HepG2 (cell line): ENCODE results near the gene AGGF1. TPM values are rescaled to one million over a fixed set of nuclear protein-coding genes. Genes with fewer than 3 reads are reported as not detected.

Experiments used
- ATAC-seq: fragments of 200-7000 bp; cut with Tn5 transposase; 3 replicates; pipeline ENCODE4 v1.9.1; 2020; ENCODE audit warnings: mild to moderate bottlenecking, moderate library complexity
- BruUV-seq: library from RNA; stranded (reverse); fragments of 400-500 nt; replicated peaks from 2 replicates; lab custom pipeline; 2021; lab: Mats Ljungman, UMichigan
- CTCF ChIA-PET: fragments of 300-600 bp; formaldehyde crosslinking; extraction: SDS; loops from one replicate; lab custom pipeline; 2021; ENCODE audit warnings: low total read pairs, inconsistent platforms, low intra/inter-chr PET ratio; lab: Yijun Ruan, JAX
- POLR2A ChIA-PET: fragments of 350-600 bp; sonication (Branson Sonifier 250); formaldehyde crosslinking; loops from one replicate; lab custom pipeline; 2020; ENCODE audit warnings: antibody characterized with exemption, inconsistent platforms; lab: Yijun Ruan, JAX
- DNase-seq: peaks from one replicate; pipeline ENCODE4 v3.0.0-alpha.2; 2015; ENCODE audit warnings: low spot score
- FAIRE-seq: peaks from 3 replicates; lab custom pipeline; 2011; peaks lifted over from hg19 to GRCh38; lab: Jason Lieb, UNC
- H2AFZ ChIP-seq: one replicate; pipeline ENCODE4 v1.6.1; 2011; ENCODE audit warnings: low read length, inconsistent platforms
- H3K27ac ChIP-seq: fragments of 300-600 bp; 3 replicates; pipeline ENCODE4 v1.8.0; 2011; ENCODE audit warnings: mixed run types, mild to moderate bottlenecking, mixed read lengths, low read length, inconsistent platforms; ENCODE audit not compliant: insufficient read depth; ENCODE audit errors: extremely low read length
- H3K27me3 ChIP-seq, 2 experiments: fragments of 200-600 bp in 1 of 2; 2 replicates in 1 of 2; 3 replicates in 1 of 2; pipeline versions ENCODE4 v1.6.0 to v1.8.0; 2011; ENCODE audit warnings: low read length in 2 of 2, mild to moderate bottlenecking in 2 of 2, moderate library complexity in 2 of 2, inconsistent platforms in 1 of 2; ENCODE audit not compliant: insufficient read depth in 2 of 2, control insufficient read depth in 1 of 2
- H3K36me3 ChIP-seq, 2 experiments: fragments of 200-600 bp in 1 of 2; replicated peaks in 1 of 2; 2 replicates in 1 of 2; 3 replicates in 1 of 2; pipeline versions ENCODE4 v1.5.1 to v1.8.0; 2011; ENCODE audit warnings: low read length in 2 of 2, inconsistent platforms in 1 of 2; ENCODE audit not compliant: insufficient read depth in 2 of 2, control insufficient read depth in 1 of 2
- H3K4me1 ChIP-seq: 2 replicates; pipeline ENCODE4 v1.5.1; 2012; ENCODE audit warnings: low read length, inconsistent platforms; ENCODE audit not compliant: insufficient read depth
- H3K4me2 ChIP-seq: 2 replicates; pipeline ENCODE4 v1.6.0; 2011; ENCODE audit warnings: low read depth, low read length, inconsistent platforms
- H3K4me3 ChIP-seq, 3 experiments: fragments of 200-600 bp in 1 of 3; sonication (generic), shearing (Covaris generic) in 1 of 3; replicated peaks in 1 of 3; 2 replicates each; pipeline ENCODE4 v1.5.1; 2011 to 2016; ENCODE audit warnings: low read length in 3 of 3, inconsistent platforms in 2 of 3, low read depth in 2 of 3, mild to moderate bottlenecking in 2 of 3, control low read depth in 1 of 3, mixed read lengths in 1 of 3; ENCODE audit not compliant: insufficient read depth in 1 of 3
- H3K79me2 ChIP-seq: one replicate; pipeline ENCODE4 v1.6.1; 2011; ENCODE audit warnings: low read length, inconsistent platforms; ENCODE audit not compliant: insufficient read depth
- H3K9ac ChIP-seq: 2 replicates; pipeline ENCODE4 v1.6.0; 2011; ENCODE audit warnings: mild to moderate bottlenecking, low read depth, low read length, inconsistent platforms; ENCODE audit not compliant: insufficient read depth
- H3K9me3 ChIP-seq: 2 replicates; pipeline ENCODE4 v1.5.1; 2012; ENCODE audit warnings: mild to moderate bottlenecking, low read length
- H4K20me1 ChIP-seq: 2 replicates; pipeline ENCODE4 v1.6.0; 2011; ENCODE audit warnings: inconsistent platforms, mild to moderate bottlenecking, low read length, moderate library complexity; ENCODE audit not compliant: insufficient read depth
- ATF5 ChIP-seq: sonication (generic); formaldehyde crosslinking; IDR thresholded peaks from 2 replicates; pipeline ENCODE4 v1.4.0; 2020; ENCODE audit warnings: mild to moderate bottlenecking, low read depth, missing genetic modification reagents
- ATM ChIP-seq: fragments of 450-650 bp; IDR thresholded peaks from 2 replicates; pipeline ENCODE4 v1.7.1; 2017; ENCODE audit warnings: mild to moderate bottlenecking, borderline replicate concordance
- DNMT1 ChIP-seq: sonication (generic); formaldehyde crosslinking; IDR thresholded peaks from 2 replicates; pipeline ENCODE4 v1.5.1; 2020; ENCODE audit warnings: mild to moderate bottlenecking, missing genetic modification reagents
- FOXP1 ChIP-seq, 2 experiments: fragments of 450-650 bp in 1 of 2; IDR thresholded peaks; 2 replicates each; pipeline ENCODE4 v1.6.1; 2017 to 2018; ENCODE audit warnings: antibody characterized with exemption in 1 of 2
- IRX3 ChIP-seq: sonication (generic); formaldehyde crosslinking; IDR thresholded peaks from 2 replicates; pipeline ENCODE4 v1.8.1; 2023; ENCODE audit warnings: mild to moderate bottlenecking, low read depth, missing genetic modification reagents, borderline replicate concordance
- KLF13 ChIP-seq: sonication (generic); formaldehyde crosslinking; IDR thresholded peaks from 2 replicates; pipeline ENCODE4 v1.4.0; 2020; ENCODE audit warnings: mild to moderate bottlenecking, missing genetic modification reagents
- NFYC ChIP-seq: IDR thresholded peaks from 2 replicates; pipeline ENCODE4 v1.6.1; 2016; ENCODE audit warnings: missing genetic modification reagents, missing compliant biosample characterization
- PHF5A ChIP-seq: IDR thresholded peaks from one replicate; pipeline ENCODE4 v1.6.1; 2018; ENCODE audit warnings: low read depth, missing genetic modification reagents; ENCODE audit not compliant: unreplicated experiment
- RCOR2 ChIP-seq: IDR thresholded peaks from 2 replicates; pipeline ENCODE4 v1.6.1; 2016; ENCODE audit warnings: missing biosample characterization, missing genetic modification reagents
- SIX1 ChIP-seq: sonication (generic); formaldehyde crosslinking; IDR thresholded peaks from 2 replicates; pipeline ENCODE4 v1.4.0; 2020; ENCODE audit warnings: missing genetic modification reagents, borderline replicate concordance
- ZNF24 ChIP-seq: fragments of 450-650 bp; IDR thresholded peaks from 2 replicates; pipeline ENCODE4 v1.6.1; 2017; ENCODE audit warnings: antibody characterized with exemption, mild to moderate bottlenecking
- ZNF263 ChIP-seq: sonication (generic); formaldehyde crosslinking; IDR thresholded peaks from 2 replicates; pipeline ENCODE4 v1.4.0; 2020; ENCODE audit warnings: missing genetic modification reagents
- ZNF33A ChIP-seq: sonication (generic); formaldehyde crosslinking; IDR thresholded peaks from 2 replicates; pipeline ENCODE4 v1.5.1; 2020; ENCODE audit warnings: missing genetic modification reagents, mild to moderate bottlenecking, moderate library complexity, borderline replicate concordance
- ZNF484 ChIP-seq: sonication (generic); formaldehyde crosslinking; IDR thresholded peaks from 2 replicates; pipeline ENCODE4 v1.5.1; 2020; ENCODE audit warnings: mild to moderate bottlenecking, low read depth, missing genetic modification reagents, borderline replicate concordance
- ZNF737 ChIP-seq: sonication (generic); formaldehyde crosslinking; IDR thresholded peaks from 2 replicates; pipeline ENCODE4 v1.5.0; 2020; ENCODE audit warnings: missing genetic modification reagents, mild to moderate bottlenecking, borderline replicate concordance
- ZNF761 ChIP-seq: sonication (generic); formaldehyde crosslinking; conservative IDR thresholded peaks from 2 replicates; pipeline ENCODE4 v1.4.0; 2020; ENCODE audit warnings: mild to moderate bottlenecking, missing genetic modification reagents
- WGBS: methylation state at CpG from one replicate; pipeline ENCODE4 v1.1.6; 2017; ENCODE audit warnings: low lambda C conversion rate; 5-methylcytosine and 5-hydroxymethylcytosine counted together
- in situ Hi-C: cut with HindIII; loops from 2 replicates; pipeline ENCODE4 v1.10.0; 2017; ENCODE audit warnings: low pct_unique_long_range_greater_than_20kb; ENCODE audit not compliant: extremely low pct_ligation_motif_present
- intact Hi-C: fragments of 100-400 bp; cut with micrococcal nuclease; formaldehyde crosslinking; loops from one replicate; pipeline ENCODE4 v1.10.0; 2022; ENCODE audit not compliant: unreplicated experiment
- polyA plus RNA-seq, 8 experiments: library from polyadenylated mRNA; depleted of rRNA in 3 of 8; stranded (reverse) in 7 of 8; unstranded in 1 of 8; fragments of >200 nt; fragmentation: Illumina TruSeq in 4 of 8; extraction: Trizol in 4 of 8; gene quantifications; 2 replicates each; pipeline versions ENCODE4 v1.2.1 to v1.2.3, GENCODE V29; 2011 to 2016; ENCODE audit warnings: low read depth in 4 of 8, missing spikeins in 1 of 8, mixed read lengths in 1 of 8; ENCODE audit not compliant: insufficient read depth in 1 of 8
- total RNA-seq, 5 experiments: library from RNA; depleted of rRNA; stranded (reverse); fragments of >200 nt; fragmentation: Illumina TruSeq; extraction: Trizol; gene quantifications; 2 replicates each; pipeline ENCODE4 v1.2.3, GENCODE V29; 2016; ENCODE audit warnings: low read depth in 1 of 5
- TF ChIP-seq, protein P1 (sequence below): sonication (generic); formaldehyde crosslinking; IDR thresholded peaks from 2 replicates; pipeline ENCODE4 v1.5.1; 2020; ENCODE audit warnings: missing genetic modification reagents, mild to moderate bottlenecking, borderline replicate concordance
- TF ChIP-seq, protein P2 (sequence below): IDR thresholded peaks from 2 replicates; pipeline ENCODE4 v1.6.1; 2016; ENCODE audit warnings: low read depth, control low read depth
- TF ChIP-seq, protein P3 (sequence below): sonication (generic); formaldehyde crosslinking; IDR thresholded peaks from 2 replicates; pipeline ENCODE4 v1.4.0; 2020; ENCODE audit warnings: mild to moderate bottlenecking, missing genetic modification reagents

The AGGF1 gene
- total and polyA plus RNA-seq, 2 of the 13 experiments (the other 11 are each of a cell fraction or from before 2014, with no cell fraction given) = 12.9 to 15.5 TPM

- TF ChIP-seq, protein P1, sequence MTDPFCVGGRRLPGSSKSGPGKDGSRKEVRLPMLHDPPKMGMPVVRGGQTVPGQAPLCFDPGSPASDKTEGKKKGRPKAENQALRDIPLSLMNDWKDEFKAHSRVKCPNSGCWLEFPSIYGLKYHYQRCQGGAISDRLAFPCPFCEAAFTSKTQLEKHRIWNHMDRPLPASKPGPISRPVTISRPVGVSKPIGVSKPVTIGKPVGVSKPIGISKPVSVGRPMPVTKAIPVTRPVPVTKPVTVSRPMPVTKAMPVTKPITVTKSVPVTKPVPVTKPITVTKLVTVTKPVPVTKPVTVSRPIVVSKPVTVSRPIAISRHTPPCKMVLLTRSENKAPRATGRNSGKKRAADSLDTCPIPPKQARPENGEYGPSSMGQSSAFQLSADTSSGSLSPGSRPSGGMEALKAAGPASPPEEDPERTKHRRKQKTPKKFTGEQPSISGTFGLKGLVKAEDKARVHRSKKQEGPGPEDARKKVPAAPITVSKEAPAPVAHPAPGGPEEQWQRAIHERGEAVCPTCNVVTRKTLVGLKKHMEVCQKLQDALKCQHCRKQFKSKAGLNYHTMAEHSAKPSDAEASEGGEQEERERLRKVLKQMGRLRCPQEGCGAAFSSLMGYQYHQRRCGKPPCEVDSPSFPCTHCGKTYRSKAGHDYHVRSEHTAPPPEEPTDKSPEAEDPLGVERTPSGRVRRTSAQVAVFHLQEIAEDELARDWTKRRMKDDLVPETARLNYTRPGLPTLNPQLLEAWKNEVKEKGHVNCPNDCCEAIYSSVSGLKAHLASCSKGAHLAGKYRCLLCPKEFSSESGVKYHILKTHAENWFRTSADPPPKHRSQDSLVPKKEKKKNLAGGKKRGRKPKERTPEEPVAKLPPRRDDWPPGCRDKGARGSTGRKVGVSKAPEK (CRISPR knock-in tag) = no peak
- TF ChIP-seq, protein P2, sequence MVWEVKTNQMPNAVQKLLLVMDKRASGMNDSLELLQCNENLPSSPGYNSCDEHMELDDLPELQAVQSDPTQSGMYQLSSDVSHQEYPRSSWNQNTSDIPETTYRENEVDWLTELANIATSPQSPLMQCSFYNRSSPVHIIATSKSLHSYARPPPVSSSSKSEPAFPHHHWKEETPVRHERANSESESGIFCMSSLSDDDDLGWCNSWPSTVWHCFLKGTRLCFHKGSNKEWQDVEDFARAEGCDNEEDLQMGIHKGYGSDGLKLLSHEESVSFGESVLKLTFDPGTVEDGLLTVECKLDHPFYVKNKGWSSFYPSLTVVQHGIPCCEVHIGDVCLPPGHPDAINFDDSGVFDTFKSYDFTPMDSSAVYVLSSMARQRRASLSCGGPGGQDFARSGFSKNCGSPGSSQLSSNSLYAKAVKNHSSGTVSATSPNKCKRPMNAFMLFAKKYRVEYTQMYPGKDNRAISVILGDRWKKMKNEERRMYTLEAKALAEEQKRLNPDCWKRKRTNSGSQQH (CRISPR knock-in tag) = no peak
- TF ChIP-seq DNMT1 = no peak
- TF ChIP-seq, protein P3, sequence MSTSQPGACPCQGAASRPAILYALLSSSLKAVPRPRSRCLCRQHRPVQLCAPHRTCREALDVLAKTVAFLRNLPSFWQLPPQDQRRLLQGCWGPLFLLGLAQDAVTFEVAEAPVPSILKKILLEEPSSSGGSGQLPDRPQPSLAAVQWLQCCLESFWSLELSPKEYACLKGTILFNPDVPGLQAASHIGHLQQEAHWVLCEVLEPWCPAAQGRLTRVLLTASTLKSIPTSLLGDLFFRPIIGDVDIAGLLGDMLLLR (CRISPR knock-in tag) = no peak
- TF ChIP-seq PHF5A = no peak
- TF ChIP-seq SIX1 (CRISPR knock-in tag) = no peak
- no peak for TF ChIP-seq IRX3
These were observed 33.8 kb downstream of the AGGF1 start (continued) for GRCh38 chr5:77064040-77064439.

DNA sequence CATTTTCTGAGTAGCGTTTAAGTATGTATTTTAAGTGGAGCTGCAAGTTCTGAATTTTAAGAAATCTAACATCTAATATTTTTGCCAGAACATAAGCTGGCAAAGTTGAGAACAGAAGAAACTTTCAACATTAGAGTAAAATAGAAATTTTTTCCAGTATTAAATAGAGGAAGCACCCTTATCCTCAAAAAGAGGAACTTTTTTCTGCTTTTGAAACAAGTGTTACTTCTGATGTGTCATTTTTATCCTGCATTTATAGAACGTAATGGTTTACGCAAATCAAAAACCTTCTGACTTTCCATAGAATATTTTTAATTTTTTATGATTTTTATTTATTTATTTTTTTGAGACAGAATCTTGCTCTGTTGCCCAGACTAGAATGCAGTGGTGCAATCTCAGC, 35.1 kb downstream of the AGGF1 start:
- no peaks in the 10 kb centered on the region for H3K9me3 ChIP-seq
- no peak overlapping the region for H3K9ac ChIP-seq
- no peak overlapping the region for H3K4me2 ChIP-seq
- no peak for ATAC-seq
- no peak overlapping the region for H2AFZ ChIP-seq
- in situ Hi-C loops = no loop called here
- CTCF ChIA-PET = no interaction called here
- DNase-seq = no peak
- H3K79me2 ChIP-seq = no peaks in the 10 kb centered on the region
- H4K20me1 ChIP-seq = no peaks in the 10 kb centered on the region
- 97% methylated on average over 3 of the region's 3 CpGs for WGBS
- no peak overlapping the region for H3K27ac ChIP-seq
- no peak for FAIRE-seq
- intact Hi-C loops = no loop called here
- BruUV-seq = no TSS peak
- no peak overlapping the region for H3K4me3 ChIP-seq
- POLR2A ChIA-PET = no interaction called here
- no peaks in the 10 kb centered on the region for H3K27me3 ChIP-seq
- no peaks in the 10 kb centered on the region for H3K4me1 ChIP-seq
- H3K36me3 ChIP-seq = peaks cover 1 to 25% of the 10 kb centered on the region in 2 experiments
- no peak for TF ChIP-seq ZNF33A
- TF ChIP-seq RCOR2 (CRISPR knock-in tag) = no peak
- TF ChIP-seq FOXP1 (IDR thresholded peaks at IDR 0.05) = no peak
- no peak for TF ChIP-seq FOXP1 (CRISPR knock-in tag; IDR thresholded peaks at IDR 0.05)
- TF ChIP-seq ATM = no peak
- TF ChIP-seq ZNF484 (CRISPR knock-in tag) = no peak
- no peak for TF ChIP-seq ZNF263 (CRISPR knock-in tag)
- no peak for TF ChIP-seq ZNF737 (CRISPR knock-in tag)
- no peak for TF ChIP-seq NFYC (CRISPR knock-in tag)
- TF ChIP-seq ZNF24 = no peak
- TF ChIP-seq ATF5 (CRISPR knock-in tag) = no peak
- TF ChIP-seq KLF13 (CRISPR knock-in tag) = no peak
- no peak for TF ChIP-seq ZNF761 (CRISPR knock-in tag)
